Panc1 (cell line): ENCODE measurements around the gene MAPK8.

Source experiments
- CTCF ChIP-seq: fragments of 450-650 bp; IDR thresholded peaks from 2 replicates; pipeline ENCODE4 v1.5.1; 2017; ENCODE audit warnings: mild to moderate bottlenecking
- POLR2AphosphoS5 ChIP-seq: IDR thresholded peaks from 2 replicates; pipeline ENCODE4 v1.6.1; 2012; ENCODE audit warnings: mild to moderate bottlenecking, low read depth, low read length, moderate library complexity
- REST ChIP-seq, 2 experiments: IDR thresholded peaks; 2 replicates each; pipeline ENCODE4 v1.6.1; 2011 to 2012; ENCODE audit warnings: low read depth in 2 of 2, control low read depth in 1 of 2, low read length in 1 of 2, mild to moderate bottlenecking in 1 of 2, moderate library complexity in 1 of 2; ENCODE audit not compliant: insufficient read depth in 1 of 2
- TCF7L2 ChIP-seq: IDR thresholded peaks from 2 replicates; pipeline ENCODE4 v1.6.1; 2011; ENCODE audit warnings: mild to moderate bottlenecking, low read depth, low read length, inconsistent platforms

- TF ChIP-seq CTCF: no peak
- TF ChIP-seq POLR2AphosphoS5: no peak
- TF ChIP-seq REST (IDR thresholded peaks at IDR 0.05; ENCODE audit: insufficient read depth in 1 of 2, low read depth in 2 of 2, low read length in 1 of 2): no peak
- TF ChIP-seq TCF7L2: no peak
Observed at GRCh38 chr10:48440771-48441170, 134.3 kb downstream of the MAPK8 start.
